HG03439 (cell line): Measurements from ENCODE around the gene SMOC2.

Source experiments
- ATAC-seq: cut with Tn5 transposase; IDR thresholded peaks from one replicate; pipeline ENCODE4 v1.9.1; 2021; ENCODE audit warnings: mild to moderate bottlenecking, moderate library complexity; ENCODE audit not compliant: unreplicated experiment

Gene SMOC2

GRCh38 chr6:168618546-168619315 is 177.7 kb downstream of the SMOC2 start:
- ATAC-seq, result no peak

GRCh38 chr6:168619560-168620314 is 178.8 kb downstream of the SMOC2 start:
- ATAC-seq, result no peak

GRCh38 chr6:168620578-168620977 is 179.6 kb downstream of the SMOC2 start:
- ATAC-seq, result no peak

GRCh38 chr6:168623736-168624135 is 182.8 kb downstream of the SMOC2 start:
- no peak for ATAC-seq

- no peak for ATAC-seq
These were observed 183.6 kb downstream of the SMOC2 start for GRCh38 chr6:168624540-168624939.

GRCh38 chr6:168624948-168625347 is 184.0 kb downstream of the SMOC2 start:
- ATAC-seq, result no peak

- no peak for ATAC-seq
These were observed 184.6 kb downstream of the SMOC2 start for GRCh38 chr6:168625602-168626001.

GRCh38 chr6:168626046-168626602 is 185.1 kb downstream of the SMOC2 start:
- no peak for ATAC-seq

- ATAC-seq, result no peak
These were observed 186.7 kb downstream of the SMOC2 start for GRCh38 chr6:168627506-168628175.

- no peak for ATAC-seq
These were observed 187.2 kb downstream of the SMOC2 start for GRCh38 chr6:168628176-168628553.

GRCh38 chr6:168628732-168629245 is 187.8 kb downstream of the SMOC2 start:
- ATAC-seq, result no peak

- ATAC-seq, result no peak
These were observed 190.6 kb downstream of the SMOC2 start for GRCh38 chr6:168631564-168631963.

GRCh38 chr6:168632694-168633093 is 191.7 kb downstream of the SMOC2 start:
- ATAC-seq, result no peak

GRCh38 chr6:168634541-168635328 is 193.8 kb downstream of the SMOC2 start:
- ATAC-seq, result no peak

GRCh38 chr6:168636147-168637004 is 195.4 kb downstream of the SMOC2 start:
- ATAC-seq, result no peak

- ATAC-seq, result no peak
These were observed 196.8 kb downstream of the SMOC2 start for GRCh38 chr6:168637834-168638233.

- no peak for ATAC-seq
These were observed 197.7 kb downstream of the SMOC2 start for GRCh38 chr6:168638468-168639271.

GRCh38 chr6:168640181-168640580 is 199.2 kb downstream of the SMOC2 start:
- no peak for ATAC-seq

GRCh38 chr6:168640768-168641167 is 199.8 kb downstream of the SMOC2 start:
- no peak for ATAC-seq
